Loucy (cell line): Measurements from ENCODE around the gene KCNMA1.

Experiments used
- H2AFZ ChIP-seq: fragments of 200-600 bp; sonication (generic); 2 replicates; pipeline ENCODE4 v1.6.0; 2016; ENCODE audit warnings: antibody characterized with exemption, mild to moderate bottlenecking, low read length, moderate library complexity
- H3F3A ChIP-seq: fragments of 200-600 bp; 2 replicates; pipeline ENCODE4 v1.6.0; 2016; ENCODE audit warnings: antibody characterized with exemption, low read depth, mild to moderate bottlenecking
- H3K27me3 ChIP-seq: fragments of 200-600 bp; sonication (generic); 2 replicates; pipeline ENCODE4 v1.6.1; 2014; ENCODE audit warnings: low read length, mild to moderate bottlenecking; ENCODE audit not compliant: insufficient read depth, poor library complexity, severe bottlenecking
- H3K36me3 ChIP-seq: fragments of 200-600 bp; sonication (generic); 2 replicates; pipeline ENCODE4 v1.6.1; 2016; ENCODE audit warnings: low read length; ENCODE audit not compliant: insufficient read depth
- H3K4me1 ChIP-seq: fragments of 200-600 bp; sonication (generic); 2 replicates; pipeline ENCODE4 v1.5.1; 2014; ENCODE audit warnings: low read length, mild to moderate bottlenecking; ENCODE audit not compliant: insufficient read depth, poor library complexity, severe bottlenecking
- H3K4me2 ChIP-seq: fragments of 200-600 bp; sonication (generic); 2 replicates; pipeline ENCODE4 v1.6.0; 2014; ENCODE audit warnings: antibody characterized with exemption, low read length, low read depth, mild to moderate bottlenecking; ENCODE audit not compliant: poor library complexity, severe bottlenecking
- H3K4me3 ChIP-seq: fragments of 200-600 bp; sonication (generic); 2 replicates; pipeline ENCODE4 v1.5.1; 2014; ENCODE audit warnings: low read length, mild to moderate bottlenecking, mixed read lengths; ENCODE audit not compliant: poor library complexity, severe bottlenecking
- H3K79me2 ChIP-seq: fragments of 200-600 bp; sonication (generic); 2 replicates; pipeline ENCODE4 v1.6.1; 2014; ENCODE audit warnings: low read length; ENCODE audit not compliant: insufficient read depth
- H3K9ac ChIP-seq: fragments of 200-600 bp; sonication (generic); 2 replicates; pipeline ENCODE4 v1.6.0; 2014; ENCODE audit warnings: mild to moderate bottlenecking, low read depth, low read length, moderate library complexity; ENCODE audit not compliant: poor library complexity, severe bottlenecking
- H3K9me2 ChIP-seq: fragments of 200-600 bp; sonication (generic); replicated peaks from 2 replicates; pipeline ENCODE4 v1.6.1; 2016; ENCODE audit warnings: low read depth, low read length, mixed read lengths
- H3K9me3 ChIP-seq: fragments of 200-600 bp; sonication (generic); 2 replicates; pipeline ENCODE4 v1.6.1; 2014; ENCODE audit warnings: mild to moderate bottlenecking, antibody characterized with exemption, low read length, low read depth; ENCODE audit not compliant: insufficient read depth
- H4K20me1 ChIP-seq: fragments of 200-600 bp; sonication (generic); 2 replicates; pipeline ENCODE4 v1.6.0; 2014; ENCODE audit warnings: antibody characterized with exemption, low read length, mild to moderate bottlenecking; ENCODE audit not compliant: insufficient read depth, poor library complexity, severe bottlenecking
- CTCF ChIP-seq: fragments of 200-600 bp; sonication (generic); conservative IDR thresholded peaks from 2 replicates; pipeline ENCODE4 v1.5.1; 2014; ENCODE audit warnings: mild to moderate bottlenecking, antibody characterized with exemption, low read length
- EZH2phosphoT487 ChIP-seq: fragments of 200-600 bp; IDR thresholded peaks from 2 replicates; pipeline ENCODE4 v1.6.1; 2018; ENCODE audit warnings: antibody characterized with exemption, mild to moderate bottlenecking, moderate library complexity, borderline replicate concordance

KCNMA1 gene

DNA sequence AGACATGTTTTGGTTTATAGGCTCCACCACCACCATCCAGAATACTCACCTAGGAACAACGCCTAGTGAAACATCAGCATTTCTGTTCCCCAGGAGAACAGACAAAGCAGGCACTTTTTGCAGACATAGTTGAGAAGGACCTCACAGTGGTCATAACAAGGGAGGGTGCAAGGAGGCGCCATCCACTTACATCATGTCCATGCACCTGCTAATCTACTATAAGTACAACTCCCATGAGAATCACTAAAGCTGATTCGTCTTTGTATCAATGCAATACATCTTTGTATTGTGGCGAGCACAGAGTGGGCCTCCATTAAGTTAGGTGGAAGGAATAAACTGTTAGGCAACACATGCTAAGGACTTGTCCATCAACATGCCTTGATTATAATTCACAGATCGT lies 207.1 kb downstream of the KCNMA1 start:
- H3K9me2 ChIP-seq: no peaks in the 10 kb centered on the region
- H3K4me3 ChIP-seq: no peak overlapping the region
- no peaks in the 10 kb centered on the region for H3K79me2 ChIP-seq
- H4K20me1 ChIP-seq: no peaks in the 10 kb centered on the region
- H2AFZ ChIP-seq: no peak overlapping the region
- H3K4me1 ChIP-seq: no peaks in the 10 kb centered on the region
- no peaks in the 10 kb centered on the region for H3F3A ChIP-seq
- H3K36me3 ChIP-seq: no peaks in the 10 kb centered on the region
- no peak overlapping the region for H3K9ac ChIP-seq
- no peaks in the 10 kb centered on the region for H3K9me3 ChIP-seq
- TF ChIP-seq EZH2phosphoT487: no peak
- peak; percentile 38; the same call in 1 of the 2 replicates for TF ChIP-seq CTCF
- H3K4me2 ChIP-seq: no peak overlapping the region
- H3K27me3 ChIP-seq: peaks cover 10% of the 10 kb centered on the region

- H3K4me1 ChIP-seq: no peaks in the 10 kb centered on the region
- no peak overlapping the region for H3K4me3 ChIP-seq
- no peaks in the 10 kb centered on the region for H3K27me3 ChIP-seq
- H3K9me2 ChIP-seq: no peaks in the 10 kb centered on the region
- H2AFZ ChIP-seq: no peak overlapping the region
- TF ChIP-seq CTCF (peak; percentile 67), EZH2phosphoT487 (no peak)
- H3K36me3 ChIP-seq: no peaks in the 10 kb centered on the region
- no peaks in the 10 kb centered on the region for H4K20me1 ChIP-seq
- H3K9me3 ChIP-seq: no peaks in the 10 kb centered on the region
- H3F3A ChIP-seq: no peaks in the 10 kb centered on the region
- no peak overlapping the region for H3K9ac ChIP-seq
- no peaks in the 10 kb centered on the region for H3K79me2 ChIP-seq
- no peak overlapping the region for H3K4me2 ChIP-seq
Measured at GRCh38 chr10:77428691-77429395, 208.8 kb downstream of the KCNMA1 start.

DNA sequence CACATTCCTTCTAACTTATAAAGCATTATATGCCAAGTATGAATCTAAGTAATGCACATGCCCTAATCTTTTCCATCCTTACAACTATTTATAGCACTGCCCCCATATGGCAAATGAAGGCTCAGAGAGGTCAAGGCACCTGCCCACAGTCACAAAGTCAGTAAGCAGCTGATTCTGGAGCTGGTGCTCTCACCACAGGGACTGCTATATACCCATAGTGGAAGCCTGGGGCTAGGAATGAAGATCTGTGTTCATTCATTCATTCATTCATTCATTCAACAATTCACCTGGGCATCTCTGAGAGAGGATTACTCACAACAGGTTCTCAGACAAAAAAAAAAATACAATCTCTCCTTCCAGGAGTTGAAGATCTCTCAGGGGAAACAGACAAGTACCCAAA lies 213.4 kb downstream of the KCNMA1 start:
- H3K4me1 ChIP-seq: no peaks in the 10 kb centered on the region
- H3K9me2 ChIP-seq: no peaks in the 10 kb centered on the region

More for the DNA sequence above, 213.4 kb downstream of the KCNMA1 start:
- no peak overlapping the region for H3K4me3 ChIP-seq
- no peak overlapping the region for H2AFZ ChIP-seq
- H3K9ac ChIP-seq: no peak overlapping the region
- TF ChIP-seq CTCF (no peak), EZH2phosphoT487 (no peak)
- H4K20me1 ChIP-seq: no peaks in the 10 kb centered on the region
- no peaks in the 10 kb centered on the region for H3F3A ChIP-seq
- no peaks in the 10 kb centered on the region for H3K36me3 ChIP-seq
- H3K79me2 ChIP-seq: no peaks in the 10 kb centered on the region
- H3K4me2 ChIP-seq: no peak overlapping the region
- no peaks in the 10 kb centered on the region for H3K27me3 ChIP-seq
- no peaks in the 10 kb centered on the region for H3K9me3 ChIP-seq
